Fibroblast of pulmonary artery (primary cell): ENCODE data around the gene DCT.

ENCODE experiments used
- DNase-seq: peaks from one replicate; pipeline ENCODE4 v3.0.0-alpha.2; 2010; ENCODE audit warnings: low read depth
- H3K4me3 ChIP-seq: replicated peaks from 2 replicates; pipeline ENCODE4 v1.5.1; 2011; ENCODE audit warnings: low read depth, mild to moderate bottlenecking, control low read depth, low read length, moderate library complexity
- TF ChIP-seq, protein P1 (sequence below): IDR thresholded peaks from 2 replicates; pipeline ENCODE4 v1.5.1; 2011; ENCODE audit warnings: mild to moderate bottlenecking, control low read depth, low read length, inconsistent platforms; ENCODE audit errors: missing control alignments

DCT gene

DNA sequence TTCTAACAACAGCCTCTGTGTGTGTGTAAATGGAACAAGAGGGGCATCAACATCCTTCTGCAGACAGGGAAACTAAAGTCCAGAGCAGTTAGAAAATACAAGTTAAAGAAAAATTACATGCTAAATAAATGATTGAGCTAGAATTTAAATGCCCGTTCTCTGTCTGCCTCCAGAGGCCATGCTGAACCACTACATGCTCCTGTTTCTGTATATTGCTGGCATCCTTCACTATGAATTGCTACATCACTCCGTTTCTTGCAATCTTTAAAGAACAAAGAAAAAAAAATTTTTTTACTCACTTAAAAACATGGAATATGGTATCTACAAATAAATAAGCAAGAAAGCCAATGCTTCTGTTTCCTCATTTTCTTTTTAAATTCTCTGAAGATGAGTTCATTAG, 47.9 kb downstream of the DCT start:
- DNase-seq: peak; percentile 58
- no peak overlapping the region for H3K4me3 ChIP-seq
- TF ChIP-seq, protein P1, sequence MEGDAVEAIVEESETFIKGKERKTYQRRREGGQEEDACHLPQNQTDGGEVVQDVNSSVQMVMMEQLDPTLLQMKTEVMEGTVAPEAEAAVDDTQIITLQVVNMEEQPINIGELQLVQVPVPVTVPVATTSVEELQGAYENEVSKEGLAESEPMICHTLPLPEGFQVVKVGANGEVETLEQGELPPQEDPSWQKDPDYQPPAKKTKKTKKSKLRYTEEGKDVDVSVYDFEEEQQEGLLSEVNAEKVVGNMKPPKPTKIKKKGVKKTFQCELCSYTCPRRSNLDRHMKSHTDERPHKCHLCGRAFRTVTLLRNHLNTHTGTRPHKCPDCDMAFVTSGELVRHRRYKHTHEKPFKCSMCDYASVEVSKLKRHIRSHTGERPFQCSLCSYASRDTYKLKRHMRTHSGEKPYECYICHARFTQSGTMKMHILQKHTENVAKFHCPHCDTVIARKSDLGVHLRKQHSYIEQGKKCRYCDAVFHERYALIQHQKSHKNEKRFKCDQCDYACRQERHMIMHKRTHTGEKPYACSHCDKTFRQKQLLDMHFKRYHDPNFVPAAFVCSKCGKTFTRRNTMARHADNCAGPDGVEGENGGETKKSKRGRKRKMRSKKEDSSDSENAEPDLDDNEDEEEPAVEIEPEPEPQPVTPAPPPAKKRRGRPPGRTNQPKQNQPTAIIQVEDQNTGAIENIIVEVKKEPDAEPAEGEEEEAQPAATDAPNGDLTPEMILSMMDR: peak; percentile 34

DNA sequence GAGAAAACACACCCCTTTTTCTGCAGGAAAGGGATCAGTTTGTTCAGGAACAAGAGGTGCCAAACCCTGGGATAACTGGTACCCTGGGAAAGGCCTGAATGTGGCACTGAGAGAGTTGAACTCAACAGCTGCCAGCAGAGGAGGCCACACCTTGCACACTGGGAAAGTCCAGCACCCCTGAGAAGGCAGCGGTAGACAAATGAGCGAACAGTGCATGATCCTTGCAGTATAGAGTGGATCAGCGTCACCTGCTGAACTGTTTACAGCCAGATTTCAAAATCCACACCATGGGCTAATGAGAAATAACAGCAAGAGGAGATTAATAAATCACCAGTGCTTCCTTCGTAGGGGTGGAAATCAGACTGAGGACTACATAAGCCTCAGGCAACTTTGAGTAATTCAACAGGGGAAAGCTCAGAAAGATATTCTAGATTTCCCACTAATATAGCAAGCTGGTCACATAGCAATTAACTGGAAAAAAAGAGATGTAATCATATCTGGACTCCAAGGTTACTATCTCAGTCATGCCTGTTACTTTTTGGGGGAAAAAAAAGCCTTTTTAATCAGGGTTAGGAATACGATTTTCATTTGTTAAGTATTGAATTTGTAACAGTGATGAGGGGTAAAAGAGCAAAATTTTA, 52.0 kb downstream of the DCT start:
- TF ChIP-seq, protein P1: no peak
- H3K4me3 ChIP-seq: no peak overlapping the region
- DNase-seq: no peak

DNA sequence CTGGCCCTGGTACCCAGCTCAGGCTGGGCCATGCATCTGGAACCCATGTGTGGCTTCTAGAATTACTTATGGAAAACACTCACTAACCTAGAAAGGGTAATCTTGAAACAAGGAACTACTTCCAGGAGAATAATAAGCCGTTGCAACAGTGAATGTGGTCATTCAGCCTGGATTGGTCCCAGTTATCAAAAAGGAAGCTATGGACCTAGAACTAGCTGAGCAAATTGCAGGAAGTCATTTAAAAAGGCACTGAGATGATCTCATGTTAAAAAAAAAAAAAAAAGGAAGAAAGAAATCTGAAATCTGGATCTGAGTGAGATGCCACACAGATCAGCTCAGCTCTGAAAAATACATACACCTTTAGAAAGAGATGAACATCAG, 59.6 kb downstream of the DCT start:
- DNase-seq: no peak
- no peak overlapping the region for H3K4me3 ChIP-seq
- TF ChIP-seq, protein P1: no peak

DNA sequence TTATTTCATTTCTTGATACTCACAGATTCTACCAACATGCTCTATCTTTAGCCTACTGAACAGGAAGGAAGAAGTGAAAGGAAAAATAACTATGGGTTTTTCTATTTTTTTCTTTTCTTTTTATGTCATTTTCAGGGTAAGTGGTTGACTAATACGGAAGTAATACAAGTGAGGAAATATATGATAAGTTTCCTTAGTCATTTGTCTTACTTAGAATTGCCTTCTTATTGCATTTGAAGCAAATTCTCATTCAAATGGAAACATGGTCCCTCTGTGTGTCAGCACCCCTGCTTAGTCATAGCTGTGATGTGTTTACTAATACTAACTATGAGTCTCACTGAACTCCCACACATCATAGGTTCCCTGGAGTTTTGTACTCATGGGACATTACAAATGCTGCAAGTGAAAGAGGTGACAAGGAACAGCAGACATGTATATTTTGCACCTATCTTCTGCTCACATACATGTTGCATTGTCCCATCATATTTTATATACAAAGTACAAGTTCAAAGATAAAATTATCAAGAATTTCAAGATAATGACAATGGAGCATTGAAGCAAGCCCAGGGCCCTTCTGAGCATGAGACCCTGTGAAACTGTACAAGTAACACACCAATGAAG, 60.1 kb downstream of the DCT start:
- TF ChIP-seq, protein P1: no peak
- no peak overlapping the region for H3K4me3 ChIP-seq
- peak; percentile 84 for DNase-seq

DNA sequence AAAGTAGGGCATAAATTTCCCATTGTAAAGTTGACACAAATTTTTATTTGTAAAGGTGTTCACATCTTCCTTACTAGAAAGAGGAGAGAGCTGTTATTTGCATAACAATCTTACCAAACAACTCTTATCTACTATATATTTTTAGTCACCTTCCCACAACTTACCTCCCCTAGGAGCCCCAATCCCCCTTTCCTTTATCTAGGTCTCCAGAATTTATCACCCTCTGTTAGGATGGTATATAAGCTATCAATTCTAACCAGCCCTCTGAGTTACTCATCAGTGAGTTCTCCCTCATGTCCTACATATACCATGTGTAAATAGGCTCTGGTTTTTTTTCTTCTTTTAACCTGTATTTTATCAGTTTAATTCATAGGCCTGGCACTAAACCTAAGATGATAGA, 62.2 kb downstream of the DCT start:
- TF ChIP-seq, protein P1: no peak
- no peak for DNase-seq
- H3K4me3 ChIP-seq: no peak overlapping the region

DNA sequence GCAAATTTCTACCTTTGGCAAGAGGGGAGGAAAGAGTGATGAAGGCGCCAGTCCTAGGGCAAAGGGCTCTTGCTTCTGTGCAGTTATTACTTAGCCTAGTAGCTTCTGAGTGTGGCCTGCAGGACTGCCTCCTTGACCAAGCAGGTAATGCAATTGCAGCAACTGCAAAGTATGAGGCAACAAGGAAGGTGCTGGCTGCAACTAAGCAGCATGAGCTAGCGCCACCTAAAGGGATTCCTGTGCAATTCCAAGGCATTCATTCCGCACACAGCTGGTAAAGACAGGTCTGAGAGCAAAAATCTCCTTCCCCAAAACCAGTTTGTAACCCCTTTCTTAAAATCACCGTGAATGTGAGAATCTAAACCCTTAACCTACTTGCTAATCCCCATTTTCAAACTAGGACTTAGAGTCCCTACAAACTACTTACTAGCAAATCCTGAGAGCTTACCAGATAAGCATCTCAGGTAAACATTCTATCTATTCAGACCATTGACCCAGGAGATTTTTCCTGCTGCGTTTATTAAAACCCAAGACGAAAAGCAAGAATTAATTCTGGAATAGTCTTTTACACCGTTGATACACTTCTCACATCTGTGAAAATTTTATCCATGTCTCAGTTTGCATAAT, 62.9 kb downstream of the DCT start:
- TF ChIP-seq, protein P1: peak; percentile 52
- peak; percentile 35 for DNase-seq

More for the DNA sequence above, 62.9 kb downstream of the DCT start:
- H3K4me3 ChIP-seq: no peak overlapping the region
